HepG2 (cell line): ENCODE results near the gene RBCK1. TPM values are rescaled to one million over a fixed set of nuclear protein-coding genes. Genes with fewer than 3 reads are reported as not detected.

Experiments used
- DRAP1 ChIP-seq: IDR thresholded peaks from 2 replicates; pipeline ENCODE4 v1.6.1; 2016; ENCODE audit warnings: missing genetic modification reagents, missing compliant biosample characterization
- ELF1 ChIP-seq: sonication (generic); formaldehyde crosslinking; IDR thresholded peaks from 2 replicates; pipeline ENCODE4 v1.4.0; 2020; ENCODE audit warnings: missing genetic modification reagents
- FIP1L1 ChIP-seq: fragments of 200-400 bp; formaldehyde crosslinking; IDR thresholded peaks from 2 replicates; pipeline ENCODE4 v1.6.1; 2018; ENCODE audit warnings: low read depth, mild to moderate bottlenecking, low read length, moderate library complexity, borderline replicate concordance; ENCODE audit not compliant: insufficient read depth
- FOSL2 ChIP-seq: sonication (generic); formaldehyde crosslinking; IDR thresholded peaks from 2 replicates; pipeline ENCODE4 v1.4.0; 2020; ENCODE audit warnings: missing genetic modification reagents
- KDM5A ChIP-seq: fragments of 200-600 bp; sonication (generic); IDR thresholded peaks from 2 replicates; pipeline ENCODE4 v1.7.0; 2018; ENCODE audit warnings: antibody characterized with exemption, mild to moderate bottlenecking, low read length, borderline replicate concordance
- KLF9 ChIP-seq: IDR thresholded peaks from 2 replicates; pipeline ENCODE4 v1.6.1; 2016; ENCODE audit warnings: low read depth
- NFE2L1 ChIP-seq: sonication (generic); formaldehyde crosslinking; IDR thresholded peaks from 2 replicates; pipeline ENCODE4 v1.4.0; 2020; ENCODE audit warnings: missing genetic modification reagents, mild to moderate bottlenecking, borderline replicate concordance
- NFYB ChIP-seq: sonication (generic); formaldehyde crosslinking; IDR thresholded peaks from 2 replicates; pipeline ENCODE4 v1.4.0; 2020; ENCODE audit warnings: missing genetic modification reagents
- NR2F6 ChIP-seq, 2 experiments: IDR thresholded peaks; 2 replicates each; pipeline ENCODE4 v1.6.1; 2016; ENCODE audit warnings: antibody characterized with exemption in 1 of 2, mild to moderate bottlenecking in 1 of 2
- PHF21A ChIP-seq: sonication (generic); formaldehyde crosslinking; IDR thresholded peaks from 2 replicates; pipeline ENCODE4 v1.5.0; 2020; ENCODE audit warnings: mild to moderate bottlenecking, missing genetic modification reagents
- SAP130 ChIP-seq: IDR thresholded peaks from 2 replicates; pipeline ENCODE4 v1.6.1; 2016; ENCODE audit warnings: low read depth
- SKI ChIP-seq: fragments of 450-650 bp; IDR thresholded peaks from one replicate; pipeline ENCODE4 v1.6.1; 2018; ENCODE audit warnings: mild to moderate bottlenecking; ENCODE audit not compliant: partially characterized antibody
- SRY ChIP-seq: sonication (generic); formaldehyde crosslinking; IDR thresholded peaks from 2 replicates; pipeline ENCODE4 v1.8.0; 2022; ENCODE audit warnings: mild to moderate bottlenecking, missing genetic modification reagents
- ZBTB43 ChIP-seq: sonication (generic); formaldehyde crosslinking; conservative IDR thresholded peaks from 2 replicates; pipeline ENCODE4 v1.4.0; 2020; ENCODE audit warnings: missing genetic modification reagents
- ZFP90 ChIP-seq: sonication (generic); formaldehyde crosslinking; IDR thresholded peaks from 2 replicates; pipeline ENCODE4 v1.8.0; 2022; ENCODE audit warnings: missing genetic modification reagents, mild to moderate bottlenecking, inconsistent platforms, borderline replicate concordance
- ZMYM3 ChIP-seq: sonication (generic); formaldehyde crosslinking; IDR thresholded peaks from 2 replicates; pipeline ENCODE4 v1.5.1; 2020; ENCODE audit warnings: mild to moderate bottlenecking, missing genetic modification reagents
- ZNF124 ChIP-seq: sonication (generic); formaldehyde crosslinking; IDR thresholded peaks from 2 replicates; pipeline ENCODE4 v1.4.0; 2020; ENCODE audit warnings: missing genetic modification reagents
- ZNF616 ChIP-seq: sonication (generic); formaldehyde crosslinking; IDR thresholded peaks from 2 replicates; pipeline ENCODE4 v1.5.0; 2020; ENCODE audit warnings: low read depth, mild to moderate bottlenecking, missing genetic modification reagents
- polyA plus RNA-seq, 8 experiments: library from polyadenylated mRNA; depleted of rRNA in 3 of 8; stranded (reverse) in 7 of 8; unstranded in 1 of 8; fragments of >200 nt; fragmentation: Illumina TruSeq in 4 of 8; extraction: Trizol in 4 of 8; gene quantifications; 2 replicates each; pipeline versions ENCODE4 v1.2.1 to v1.2.3, GENCODE V29; 2011 to 2016; ENCODE audit warnings: low read depth in 4 of 8, missing spikeins in 1 of 8, mixed read lengths in 1 of 8; ENCODE audit not compliant: insufficient read depth in 1 of 8
- total RNA-seq, 5 experiments: library from RNA; depleted of rRNA; stranded (reverse); fragments of >200 nt; fragmentation: Illumina TruSeq; extraction: Trizol; gene quantifications; 2 replicates each; pipeline ENCODE4 v1.2.3, GENCODE V29; 2016; ENCODE audit warnings: low read depth in 1 of 5
- TF ChIP-seq, protein P1 (sequence below): sonication (generic); formaldehyde crosslinking; IDR thresholded peaks from 2 replicates; pipeline ENCODE4 v1.5.0; 2020; ENCODE audit warnings: mild to moderate bottlenecking, missing genetic modification reagents, borderline replicate concordance

RBCK1 gene
- total and polyA plus RNA-seq, 2 of the 13 experiments (the other 11 are each of a cell fraction or from before 2014, with no cell fraction given): 149 to 215 TPM

GRCh38 chr20:462199-462991, 54.3 kb downstream of the RBCK1 start, which contains the start of gene TBC1D20 (continued):
- TF ChIP-seq FIP1L1 (no peak), FOSL2 (peak; percentile 36; the same call in 1 of the 2 replicates), DRAP1 (CRISPR knock-in tag) (peak; percentile 52), ZNF616 (CRISPR knock-in tag) (no peak), KLF9 (CRISPR knock-in tag) (no peak), ZFP90 (CRISPR knock-in tag) (peak; percentile 86; the same call in 1 of the 2 replicates), NR2F6 (IDR thresholded peaks at IDR 0.05) (peak; percentile 13; the same call in 1 of the 2 replicates), NR2F6 (CRISPR knock-in tag; IDR thresholded peaks at IDR 0.05) (no peak), NFYB (CRISPR knock-in tag) (0 out of 2 replicates have a peak, but pooled peaks have one; percentile 24), SKI (peak; percentile 81), ZBTB43 (peak; percentile 82; the same call in 1 of the 2 replicates), ZMYM3 (CRISPR knock-in tag) (no peak; the same call in 1 of the 2 replicates), PHF21A (CRISPR knock-in tag) (no peak; the same call in none of the 2 replicates), ZNF124 (peak; percentile 64; the same call in 1 of the 2 replicates), NFE2L1 (CRISPR knock-in tag) (no peak), KDM5A (peak; percentile 48; the same call in 1 of the 2 replicates), ELF1 (CRISPR knock-in tag) (no peak), SAP130 (CRISPR knock-in tag) (peak; percentile 86), SRY (CRISPR knock-in tag) (peak; percentile 30; the same call in 1 of the 2 replicates)
- TF ChIP-seq, protein P1, sequence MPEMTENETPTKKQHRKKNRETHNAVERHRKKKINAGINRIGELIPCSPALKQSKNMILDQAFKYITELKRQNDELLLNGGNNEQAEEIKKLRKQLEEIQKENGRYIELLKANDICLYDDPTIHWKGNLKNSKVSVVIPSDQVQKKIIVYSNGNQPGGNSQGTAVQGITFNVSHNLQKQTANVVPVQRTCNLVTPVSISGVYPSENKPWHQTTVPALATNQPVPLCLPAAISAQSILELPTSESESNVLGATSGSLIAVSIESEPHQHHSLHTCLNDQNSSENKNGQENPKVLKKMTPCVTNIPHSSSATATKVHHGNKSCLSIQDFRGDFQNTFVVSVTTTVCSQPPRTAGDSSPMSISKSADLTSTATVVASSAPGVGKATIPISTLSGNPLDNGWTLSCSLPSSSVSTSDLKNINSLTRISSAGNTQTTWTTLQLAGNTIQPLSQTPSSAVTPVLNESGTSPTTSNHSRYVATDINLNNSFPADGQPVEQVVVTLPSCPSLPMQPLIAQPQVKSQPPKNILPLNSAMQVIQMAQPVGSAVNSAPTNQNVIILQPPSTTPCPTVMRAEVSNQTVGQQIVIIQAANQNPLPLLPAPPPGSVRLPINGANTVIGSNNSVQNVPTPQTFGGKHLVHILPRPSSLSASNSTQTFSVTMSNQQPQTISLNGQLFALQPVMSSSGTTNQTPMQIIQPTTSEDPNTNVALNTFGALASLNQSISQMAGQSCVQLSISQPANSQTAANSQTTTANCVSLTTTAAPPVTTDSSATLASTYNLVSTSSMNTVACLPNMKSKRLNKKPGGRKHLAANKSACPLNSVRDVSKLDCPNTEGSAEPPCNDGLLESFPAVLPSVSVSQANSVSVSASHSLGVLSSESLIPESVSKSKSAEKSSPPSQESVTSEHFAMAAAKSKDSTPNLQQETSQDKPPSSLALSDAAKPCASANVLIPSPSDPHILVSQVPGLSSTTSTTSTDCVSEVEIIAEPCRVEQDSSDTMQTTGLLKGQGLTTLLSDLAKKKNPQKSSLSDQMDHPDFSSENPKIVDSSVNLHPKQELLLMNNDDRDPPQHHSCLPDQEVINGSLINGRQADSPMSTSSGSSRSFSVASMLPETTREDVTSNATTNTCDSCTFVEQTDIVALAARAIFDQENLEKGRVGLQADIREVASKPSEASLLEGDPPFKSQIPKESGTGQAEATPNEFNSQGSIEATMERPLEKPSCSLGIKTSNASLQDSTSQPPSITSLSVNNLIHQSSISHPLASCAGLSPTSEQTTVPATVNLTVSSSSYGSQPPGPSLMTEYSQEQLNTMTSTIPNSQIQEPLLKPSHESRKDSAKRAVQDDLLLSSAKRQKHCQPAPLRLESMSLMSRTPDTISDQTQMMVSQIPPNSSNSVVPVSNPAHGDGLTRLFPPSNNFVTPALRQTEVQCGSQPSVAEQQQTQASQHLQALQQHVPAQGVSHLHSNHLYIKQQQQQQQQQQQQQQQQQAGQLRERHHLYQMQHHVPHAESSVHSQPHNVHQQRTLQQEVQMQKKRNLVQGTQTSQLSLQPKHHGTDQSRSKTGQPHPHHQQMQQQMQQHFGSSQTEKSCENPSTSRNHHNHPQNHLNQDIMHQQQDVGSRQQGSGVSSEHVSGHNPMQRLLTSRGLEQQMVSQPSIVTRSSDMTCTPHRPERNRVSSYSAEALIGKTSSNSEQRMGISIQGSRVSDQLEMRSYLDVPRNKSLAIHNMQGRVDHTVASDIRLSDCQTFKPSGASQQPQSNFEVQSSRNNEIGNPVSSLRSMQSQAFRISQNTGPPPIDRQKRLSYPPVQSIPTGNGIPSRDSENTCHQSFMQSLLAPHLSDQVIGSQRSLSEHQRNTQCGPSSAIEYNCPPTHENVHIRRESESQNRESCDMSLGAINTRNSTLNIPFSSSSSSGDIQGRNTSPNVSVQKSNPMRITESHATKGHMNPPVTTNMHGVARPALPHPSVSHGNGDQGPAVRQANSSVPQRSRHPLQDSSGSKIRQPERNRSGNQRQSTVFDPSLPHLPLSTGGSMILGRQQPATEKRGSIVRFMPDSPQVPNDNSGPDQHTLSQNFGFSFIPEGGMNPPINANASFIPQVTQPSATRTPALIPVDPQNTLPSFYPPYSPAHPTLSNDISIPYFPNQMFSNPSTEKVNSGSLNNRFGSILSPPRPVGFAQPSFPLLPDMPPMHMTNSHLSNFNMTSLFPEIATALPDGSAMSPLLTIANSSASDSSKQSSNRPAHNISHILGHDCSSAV: no peak
